22Rv1 (cell line): ENCODE measurements around the gene ATG4C.

Experiments used
- H3K27ac ChIP-seq: fragments of 450-650 bp; 2 replicates; pipeline ENCODE4 v1.5.1; 2017
- CTCF ChIP-seq: fragments of 450-650 bp; IDR thresholded peaks from 2 replicates; pipeline ENCODE4 v1.5.1; 2017; ENCODE audit warnings: mild to moderate bottlenecking
- ZFX ChIP-seq: fragments of 450-650 bp; IDR thresholded peaks from 2 replicates; pipeline ENCODE4 v1.6.1; 2017; ENCODE audit warnings: antibody characterized with exemption, borderline replicate concordance

Gene ATG4C

GRCh38 chr1:62875676-62876075 is 91.7 kb downstream of the ATG4C start:
- H3K27ac ChIP-seq: no peak overlapping the region
- no peak for TF ChIP-seq CTCF
- no peak for TF ChIP-seq ZFX

GRCh38 chr1:62876535-62876934 is 92.6 kb downstream of the ATG4C start:
- no peak overlapping the region for H3K27ac ChIP-seq
- no peak for TF ChIP-seq ZFX
- TF ChIP-seq CTCF: no peak

- TF ChIP-seq CTCF (no peak), ZFX (no peak)
- no peak overlapping the region for H3K27ac ChIP-seq
Observed at GRCh38 chr1:62877579-62877978, 93.6 kb downstream of the ATG4C start.

- TF ChIP-seq ZFX (no peak), CTCF (no peak)
- H3K27ac ChIP-seq: no peak overlapping the region
Observed at GRCh38 chr1:62879962-62880361, 96.0 kb downstream of the ATG4C start.

- no peak for TF ChIP-seq ZFX
- TF ChIP-seq CTCF: no peak
- H3K27ac ChIP-seq: no peak overlapping the region
Observed at GRCh38 chr1:62882201-62883104, 98.5 kb downstream of the ATG4C start.

GRCh38 chr1:62884156-62884740 is 100.3 kb downstream of the ATG4C start:
- TF ChIP-seq CTCF (no peak), ZFX (no peak)
- no peak overlapping the region for H3K27ac ChIP-seq
